Stomach (tissue), 9 donors: ENCODE data around the gene TAF11L3. TPM values are rescaled to one million over a fixed set of nuclear protein-coding genes. Genes with fewer than 3 reads are reported as not detected.
"Not testable (repeated sequence)": the region's sequence is repeated elsewhere in the genome, so short reads cannot be mapped to it uniquely, and the experiment has no call there.

ENCODE experiments used
- DNase-seq, 2 donors: peaks; one replicate each; pipeline versions ENCODE4 v3.0.0 to v3.0.0-alpha.2; 2013 to 2019
- H3K27ac ChIP-seq, 5 donors: fragments of 200-600 bp in 4 of 5; sonication (generic) in 4 of 5; one replicate each; pipeline ENCODE4 v1.5.1; 2013 to 2019; ENCODE audit warnings: mild to moderate bottlenecking in 1 of 5, moderate library complexity in 1 of 5
- H3K27me3 ChIP-seq, 3 donors: fragments of 200-600 bp; sonication (generic); one replicate each; pipeline ENCODE4 v1.5.1; 2017 to 2019; ENCODE audit warnings: mixed run types in 1 of 3
- H3K36me3 ChIP-seq, 4 donors: fragments of 200-600 bp; sonication (generic); 1 replicate in 3 of 4; 2 replicates in 1 of 4; pipeline ENCODE4 v1.5.1; 2016 to 2019
- H3K4me1 ChIP-seq, 4 donors: fragments of 200-600 bp; sonication (generic); one replicate each; pipeline ENCODE4 v1.5.1; 2016 to 2019
- H3K4me3 ChIP-seq, 4 donors: fragments of 200-600 bp; sonication (generic) in 3 of 4; one replicate each; pipeline ENCODE4 v1.5.1; 2016 to 2019; ENCODE audit warnings: mild to moderate bottlenecking in 1 of 4
- H3K9me3 ChIP-seq, 4 donors: fragments of 200-600 bp; sonication (generic); one replicate each; pipeline ENCODE4 v1.5.1; 2016 to 2019
- WGBS, 5 donors: extraction: QIAGEN DNeasy Blood & Tissue Kit in 3 of 5; methylation state at CpG; one replicate each; pipeline versions ENCODE4 v1.1.5 to v1.1.7; 2013 to 2018; 5-methylcytosine and 5-hydroxymethylcytosine counted together
- intact Hi-C: fragments of 100-400 bp; cut with DNase I; formaldehyde crosslinking; loops from one replicate; pipeline ENCODE4 v1.15.1; 2023; ENCODE audit warnings: low total_unique reads
- polyA plus RNA-seq, 3 donors: library from polyadenylated mRNA; stranded (reverse); fragments of 200-250 nt; gene quantifications; one replicate each; pipeline ENCODE4 v1.2.3, GENCODE V29; 2013
- small RNA-seq, 4 donors: library from RNA; depleted of rRNA; stranded (forward); fragments of <200 nt; gene quantifications; one replicate each; pipeline ENCODE3, GENCODE V24; 2016
- total RNA-seq, 5 donors: library from RNA; depleted of rRNA; stranded (reverse); fragments of >200 nt; gene quantifications; one replicate each; pipeline versions ENCODE4 v1.1.0 to v1.2.3, GENCODE V29; 2014 to 2016
- donor health status: healthy with polysubstance abuse.
- donor health status: Bipolar disorder and iron deficiency.
- donor health status: healthy.

TAF11L3 gene
- total and polyA plus RNA-seq, 8 donors = not detected

GRCh38 chr5:17528369-17528768 is 10.2 kb downstream of the TAF11L3 start, which contains the start of gene TAF11L6:
TAF11L6 (plus strand) TSS chr5:17528669.
- H3K27ac ChIP-seq, H3K4me3 ChIP-seq, intact Hi-C loops, H3K27me3 ChIP-seq, H3K9me3 ChIP-seq, H3K36me3 ChIP-seq, H3K4me1 ChIP-seq, DNase-seq: not testable (repeated sequence)
- WGBS, 5 donors = no CpG with 5 or more reads among the region's 15 CpGs

Small RNA genes within 50 kb of the gene (small RNA-seq; reads per million reads assigned to genes)
- 0 reads per million in 4 donors for gene AC106774.3

Other genes starting within 250 kb of the TAF11L3 start
- not detected for gene TAF11L2, start 20.1 kb upstream of the TAF11L3 start, total RNA-seq
- gene TAF11L2, start 20.1 kb upstream of the TAF11L3 start, polyA plus RNA-seq = not detected
- gene TAF11L4, start 3.4 kb downstream of the TAF11L3 start, total RNA-seq = not detected
- not detected for gene TAF11L4, start 3.4 kb downstream of the TAF11L3 start, polyA plus RNA-seq
- not detected for gene TAF11L5, start 6.9 kb downstream of the TAF11L3 start, total RNA-seq
- gene TAF11L5, start 6.9 kb downstream of the TAF11L3 start, polyA plus RNA-seq = not detected
- not detected for gene TAF11L6, start 10.3 kb downstream of the TAF11L3 start, total RNA-seq
- gene TAF11L6, start 10.3 kb downstream of the TAF11L3 start, polyA plus RNA-seq = not detected
- gene TAF11L7, start 67.4 kb downstream of the TAF11L3 start, total RNA-seq = not detected
- not detected for gene TAF11L7, start 67.4 kb downstream of the TAF11L3 start, polyA plus RNA-seq
- gene TAF11L8, start 72.6 kb downstream of the TAF11L3 start, total RNA-seq = not detected
- gene TAF11L8, start 72.6 kb downstream of the TAF11L3 start, polyA plus RNA-seq = not detected
- not detected for gene TAF11L9, start 76.0 kb downstream of the TAF11L3 start, total RNA-seq
- gene TAF11L9, start 76.0 kb downstream of the TAF11L3 start, polyA plus RNA-seq = not detected
- gene TAF11L10, start 79.5 kb downstream of the TAF11L3 start, total RNA-seq = not detected
- gene TAF11L10, start 79.5 kb downstream of the TAF11L3 start, polyA plus RNA-seq = not detected
- not detected for gene TAF11L11, start 85.8 kb downstream of the TAF11L3 start, total RNA-seq
- not detected for gene TAF11L11, start 85.8 kb downstream of the TAF11L3 start, polyA plus RNA-seq
- not detected for gene TAF11L12, start 92.0 kb downstream of the TAF11L3 start, total RNA-seq
- gene TAF11L12, start 92.0 kb downstream of the TAF11L3 start, polyA plus RNA-seq = not detected
- gene TAF11L13, start 113.7 kb downstream of the TAF11L3 start, total RNA-seq = not detected
- gene TAF11L13, start 113.7 kb downstream of the TAF11L3 start, polyA plus RNA-seq = not detected
- not detected for gene TAF11L14, start 116.1 kb downstream of the TAF11L3 start, total RNA-seq
- gene TAF11L14, start 116.1 kb downstream of the TAF11L3 start, polyA plus RNA-seq = not detected